Testis (tissue), 2 donors: ENCODE measurements around the gene ATP1B1.

ENCODE experiments used
- CTCF ChIP-seq, 3 experiments: fragments of 450-650 bp in 2 of 3; fragments of 200-600 bp in 1 of 3; sonication (generic) in 1 of 3; IDR thresholded peaks; one replicate each; pipeline ENCODE4 v1.5.1; 2016 to 2019; ENCODE audit warnings: antibody characterized with exemption in 3 of 3, mild to moderate bottlenecking in 2 of 3, moderate library complexity in 1 of 3
- POLR2A ChIP-seq: fragments of 450-650 bp; IDR thresholded peaks from one replicate; pipeline ENCODE4 v1.6.1; 2017; ENCODE audit warnings: antibody characterized with exemption, mild to moderate bottlenecking, moderate library complexity

DNA sequence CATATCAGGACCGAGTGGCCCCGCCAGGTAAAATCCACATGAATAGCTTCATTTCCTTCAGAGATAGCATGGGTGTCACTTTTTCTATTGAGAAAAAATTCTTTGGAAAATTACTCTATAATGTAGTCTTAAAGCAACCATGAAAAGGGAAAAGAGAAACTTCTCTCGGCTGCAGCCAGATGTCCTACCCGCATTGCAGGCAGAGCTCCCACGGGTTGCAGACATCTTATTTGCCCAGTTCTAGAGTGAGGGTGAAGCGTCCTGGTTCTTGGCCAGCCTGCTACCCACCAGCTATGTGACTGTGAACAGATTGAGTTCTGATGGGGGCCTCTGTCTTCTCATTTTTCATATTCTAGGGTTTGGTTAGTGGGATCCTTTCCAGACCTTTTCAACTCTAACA lies 5.0 kb downstream of the ATP1B1 start:
- TF ChIP-seq POLR2A (no peak), CTCF (IDR thresholded peaks at IDR 0.05) (no peak)
